LNCAP (cell line): ENCODE data around the gene EIF5A2.

Experiments used
- CTCF ChIP-seq: fragments of 450-650 bp; IDR thresholded peaks from 2 replicates; pipeline ENCODE4 v1.5.1; 2017; ENCODE audit warnings: mild to moderate bottlenecking

EIF5A2 gene

GRCh38 chr3:170889132-170889531 lies 19.3 kb downstream of the EIF5A2 start:
- TF ChIP-seq CTCF: no peak

GRCh38 chr3:170876537-170876936 lies 31.9 kb downstream of the EIF5A2 start:
- TF ChIP-seq CTCF: no peak

GRCh38 chr3:170869645-170870593 lies 38.5 kb downstream of the EIF5A2 start, which contains the start of gene RPL22L1:
RPL22L1 (minus strand) TSS chr3:170870195; CDS start chr3:170870167, 28 bp downstream.
- no peak for TF ChIP-seq CTCF

GRCh38 chr3:170869239-170869590 lies 39.2 kb downstream of the EIF5A2 start:
- no peak for TF ChIP-seq CTCF

GRCh38 chr3:170868577-170869238 lies 39.7 kb downstream of the EIF5A2 start:
- no peak for TF ChIP-seq CTCF

- no peak for TF ChIP-seq CTCF
These were observed 41.1 kb downstream of the EIF5A2 start for GRCh38 chr3:170867143-170867937.

- no peak for TF ChIP-seq CTCF
These were observed 41.9 kb downstream of the EIF5A2 start for GRCh38 chr3:170866499-170866898.
